Adipocyte (in vitro differentiated cells): ENCODE data around the gene C5.

Experiments
- DNase-seq: peaks from one replicate; pipeline ENCODE4 v3.0.0-alpha.2; 2015; ENCODE audit warnings: low read depth
- H3K27me3 ChIP-seq: replicated peaks from 2 replicates; pipeline ENCODE4 v1.7.0; 2013; ENCODE audit warnings: mild to moderate bottlenecking, low read length, moderate library complexity; ENCODE audit not compliant: control insufficient read depth, insufficient read depth
- H3K36me3 ChIP-seq: 2 replicates; pipeline ENCODE4 v1.7.0; 2013; ENCODE audit warnings: low read length, mild to moderate bottlenecking, moderate library complexity; ENCODE audit not compliant: control insufficient read depth, insufficient read depth, severe bottlenecking
- H3K4me1 ChIP-seq: 2 replicates; pipeline ENCODE4 v1.7.0; 2013; ENCODE audit warnings: mild to moderate bottlenecking, low read length, moderate library complexity; ENCODE audit not compliant: control insufficient read depth, insufficient read depth
- H3K4me3 ChIP-seq: 2 replicates; pipeline ENCODE4 v1.7.0; 2013; ENCODE audit warnings: mild to moderate bottlenecking, low read length, moderate library complexity
- H3K9ac ChIP-seq: 2 replicates; pipeline ENCODE4 v1.7.0; 2013; ENCODE audit warnings: mild to moderate bottlenecking, low read length, moderate library complexity
- H3K9me3 ChIP-seq: 2 replicates; pipeline ENCODE4 v1.7.0; 2013; ENCODE audit warnings: mild to moderate bottlenecking, low read length, moderate library complexity; ENCODE audit not compliant: control insufficient read depth

The C5 gene

DNA sequence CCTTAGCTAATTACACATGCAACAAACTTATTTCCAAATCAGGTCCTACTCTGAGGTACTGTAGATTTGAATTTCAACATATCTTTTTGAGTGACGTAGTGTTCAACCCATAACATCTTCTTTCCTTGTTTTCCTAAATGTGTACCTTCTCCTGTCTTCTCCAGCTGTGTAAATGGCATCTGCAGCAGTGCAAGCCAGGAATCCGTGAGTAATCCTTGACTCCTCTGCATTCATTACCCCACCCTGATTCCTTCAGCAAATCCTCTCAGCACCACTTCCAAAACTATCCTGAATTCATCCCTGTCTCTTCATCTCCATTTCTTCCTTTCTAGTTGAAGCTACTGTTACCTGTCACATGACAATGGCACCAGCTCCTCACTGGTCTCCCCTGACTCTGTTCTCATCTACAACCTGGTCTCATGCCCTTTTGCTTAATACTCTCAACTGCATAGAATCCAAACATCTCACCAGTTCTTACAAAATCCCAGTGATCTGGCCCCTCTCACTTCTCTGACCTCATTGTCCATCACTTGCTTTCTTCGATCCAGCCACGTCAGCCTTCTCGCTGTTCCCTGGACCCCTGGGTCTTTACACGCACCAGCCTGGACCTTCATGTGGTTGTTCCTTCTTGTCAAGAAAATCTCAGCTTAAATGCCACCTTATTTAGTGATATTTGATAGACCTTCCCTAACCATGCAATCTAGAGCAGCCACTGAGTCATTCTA, 108.9 kb downstream of the C5 start:
- Histone ChIP-seq H3K27me3 (no peaks in the 10 kb centered on the region), H3K4me1 (peaks cover 57% of the 10 kb centered on the region)

DNA sequence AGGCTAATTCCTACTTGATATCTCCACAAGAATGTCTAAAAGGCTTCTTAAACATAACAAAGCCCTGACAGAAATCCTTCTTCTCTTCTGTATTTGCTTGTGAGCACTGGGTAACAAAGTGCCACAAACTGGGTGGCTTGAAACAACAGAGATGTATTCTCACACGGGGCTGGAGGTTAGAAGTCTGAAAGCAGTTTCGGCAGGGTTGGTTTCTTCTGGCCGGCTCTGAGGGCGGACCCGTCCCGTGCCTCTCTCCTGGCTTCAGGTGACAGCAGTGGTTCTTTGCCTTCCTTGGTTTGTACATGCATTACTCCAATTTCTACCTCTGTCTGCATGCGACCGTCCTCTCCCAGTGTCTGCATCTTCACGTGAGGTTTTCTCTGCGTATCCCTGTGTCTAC, 109.5 kb downstream of the C5 start:
- Histone ChIP-seq H3K9ac (no peak overlapping the region), H3K36me3 (no peaks in the 10 kb centered on the region), H3K9me3 (no peaks in the 10 kb centered on the region), H3K27me3 (no peaks in the 10 kb centered on the region), H3K4me3 (no peak overlapping the region), H3K4me1 (peaks cover 57% of the 10 kb centered on the region)
- DNase-seq: no peak

More for the DNA sequence above, 108.9 kb downstream of the C5 start:
- Histone ChIP-seq H3K36me3 (no peaks in the 10 kb centered on the region), H3K9ac (peak overlapping the region; percentile 11), H3K9me3 (no peaks in the 10 kb centered on the region), H3K4me3 (peak overlapping the region; percentile 25)
- DNase-seq: peak; percentile 62

DNA sequence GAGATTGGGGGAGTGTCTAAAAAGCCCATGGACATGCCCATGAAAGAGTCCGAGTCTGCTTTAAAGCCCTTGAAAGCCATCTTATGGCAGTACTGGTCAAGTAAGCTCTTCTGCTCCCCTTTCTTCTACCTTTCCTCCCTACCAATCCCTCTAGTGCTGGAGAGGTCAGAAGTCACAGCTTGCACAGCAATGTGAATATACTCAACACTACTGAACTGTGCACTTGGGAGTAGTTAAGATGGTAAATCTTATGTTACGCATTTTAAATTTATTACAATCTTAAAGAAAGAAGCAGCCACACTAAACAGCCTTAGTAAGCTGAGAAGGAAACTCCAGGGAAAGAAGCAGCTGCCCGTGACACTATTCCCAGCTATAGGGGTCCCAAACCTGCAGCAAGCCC, 111.2 kb downstream of the C5 start:
- H3K4me3 ChIP-seq: no peak overlapping the region
- no peaks in the 10 kb centered on the region for H3K36me3 ChIP-seq
- DNase-seq: no peak
- no peaks in the 10 kb centered on the region for H3K9me3 ChIP-seq
- H3K4me1 ChIP-seq: peaks cover 74% of the 10 kb centered on the region
- no peaks in the 10 kb centered on the region for H3K27me3 ChIP-seq
- no peak overlapping the region for H3K9ac ChIP-seq

DNA sequence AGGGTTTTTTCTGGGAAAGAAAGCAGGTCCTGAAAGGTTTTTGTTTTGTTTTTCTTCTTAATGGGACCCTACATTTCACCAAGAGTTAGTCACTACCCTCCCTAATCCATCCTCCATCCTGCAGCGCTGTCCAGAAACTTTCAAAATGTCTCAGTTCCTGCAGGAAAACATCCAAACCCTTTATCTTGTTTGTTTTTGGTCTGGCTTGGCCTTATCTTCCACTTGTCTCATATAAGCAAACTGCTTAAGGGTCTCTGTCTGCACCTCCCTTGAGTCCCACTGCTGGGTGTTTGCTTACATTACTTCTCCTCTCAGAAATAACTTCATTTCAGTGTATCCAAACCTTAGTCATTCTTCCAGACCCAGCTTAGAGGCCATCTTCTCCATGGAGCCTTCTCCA, 112.5 kb downstream of the C5 start:
- Histone ChIP-seq H3K9ac (peak overlapping the region; percentile 85), H3K27me3 (no peaks in the 10 kb centered on the region), H3K9me3 (no peaks in the 10 kb centered on the region), H3K4me3 (peak overlapping the region; percentile 32), H3K36me3 (no peaks in the 10 kb centered on the region), H3K4me1 (peaks cover 69% of the 10 kb centered on the region)
- peak; percentile 58 for DNase-seq

DNA sequence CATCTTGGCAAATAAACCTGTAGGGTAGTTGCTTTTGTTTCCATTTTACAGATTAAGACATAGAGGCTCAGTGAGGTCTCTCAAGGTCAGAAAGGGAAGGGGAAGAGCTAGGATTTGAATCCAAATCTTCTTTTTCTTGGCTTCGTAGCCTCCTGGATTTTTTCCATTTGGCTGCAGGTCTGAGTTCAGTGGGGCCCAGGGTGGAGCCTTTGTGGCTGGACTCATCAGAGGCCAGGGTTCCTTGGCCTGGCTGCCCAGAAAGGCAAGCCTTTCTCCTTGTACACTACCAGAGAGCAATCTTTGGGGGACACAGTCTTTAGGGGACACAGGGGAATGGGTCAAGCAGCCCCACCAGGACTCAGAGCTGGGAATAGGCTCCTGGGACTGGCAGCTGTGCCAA, 112.9 kb downstream of the C5 start:
- H3K9me3 ChIP-seq: no peaks in the 10 kb centered on the region
- H3K36me3 ChIP-seq: no peaks in the 10 kb centered on the region
- peak overlapping the region; percentile 32 for H3K4me3 ChIP-seq
- peak overlapping the region; percentile 85 for H3K9ac ChIP-seq
- peaks cover 66% of the 10 kb centered on the region for H3K4me1 ChIP-seq
- no peak for DNase-seq
- no peaks in the 10 kb centered on the region for H3K27me3 ChIP-seq

DNA sequence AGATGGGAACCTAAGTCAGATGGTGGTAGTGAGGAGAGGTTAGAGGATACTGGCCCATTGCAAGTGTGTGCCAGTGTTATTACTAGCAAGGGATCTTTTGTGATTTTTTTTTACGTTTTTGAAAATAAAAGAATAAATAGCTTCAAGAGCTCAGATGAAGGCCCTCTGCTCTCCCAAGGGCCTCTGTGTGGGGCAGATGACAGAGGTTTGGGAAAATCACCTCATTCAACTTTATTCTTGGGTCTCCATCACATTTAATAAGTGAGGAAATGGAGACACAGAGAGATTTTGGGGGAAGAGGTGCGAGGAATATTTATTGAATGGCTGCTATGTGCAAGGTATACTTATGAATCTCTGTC, 113.3 kb downstream of the C5 start:
- peaks cover 66% of the 10 kb centered on the region for H3K4me1 ChIP-seq
- H3K4me3 ChIP-seq: no peak overlapping the region
- no peaks in the 10 kb centered on the region for H3K27me3 ChIP-seq
- no peaks in the 10 kb centered on the region for H3K36me3 ChIP-seq
- no peaks in the 10 kb centered on the region for H3K9me3 ChIP-seq
- DNase-seq: no peak
- H3K9ac ChIP-seq: peak overlapping the region; percentile 85

DNA sequence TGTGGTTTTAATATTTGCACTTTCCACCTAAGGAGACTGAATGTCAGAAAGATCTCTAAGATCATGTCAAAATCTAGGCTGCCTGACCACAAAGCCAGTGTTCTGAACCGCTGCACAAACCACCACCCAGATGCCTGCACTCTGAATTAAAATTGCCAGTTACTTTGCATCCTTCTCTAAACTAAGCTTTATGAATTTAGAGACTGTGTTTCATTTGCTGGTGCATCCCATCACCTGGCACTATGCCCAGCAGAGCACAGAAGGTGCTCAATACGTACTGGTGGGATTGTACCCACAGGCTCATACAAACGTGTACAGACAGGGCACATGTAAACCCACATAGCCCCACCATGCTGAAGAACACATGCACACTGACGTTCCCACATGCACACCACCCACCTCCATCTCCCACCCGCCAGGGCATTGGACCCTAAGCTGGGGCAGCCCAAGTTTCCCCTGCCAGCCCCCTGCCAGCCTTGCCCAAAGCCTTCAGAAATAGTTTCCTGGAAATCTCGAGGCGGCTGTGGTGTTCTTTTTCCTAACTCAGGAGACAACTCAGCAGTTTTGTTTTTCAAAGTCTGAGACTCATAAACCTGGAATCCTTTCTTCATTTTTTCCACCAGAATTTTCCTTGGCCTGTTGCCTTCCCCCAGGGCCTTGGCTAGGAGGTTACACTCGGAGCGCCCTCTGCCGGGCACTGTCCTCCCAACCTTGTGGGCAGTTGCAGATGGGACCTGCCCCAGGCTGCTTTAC, 113.9 kb downstream of the C5 start:
- Histone ChIP-seq H3K9ac (peak overlapping the region; percentile 85), H3K27me3 (no peaks in the 10 kb centered on the region), H3K36me3 (no peaks in the 10 kb centered on the region), H3K4me3 (peak overlapping the region; percentile 65), H3K9me3 (no peaks in the 10 kb centered on the region), H3K4me1 (peaks cover 66% of the 10 kb centered on the region)
- peak; percentile 99 for DNase-seq

DNA sequence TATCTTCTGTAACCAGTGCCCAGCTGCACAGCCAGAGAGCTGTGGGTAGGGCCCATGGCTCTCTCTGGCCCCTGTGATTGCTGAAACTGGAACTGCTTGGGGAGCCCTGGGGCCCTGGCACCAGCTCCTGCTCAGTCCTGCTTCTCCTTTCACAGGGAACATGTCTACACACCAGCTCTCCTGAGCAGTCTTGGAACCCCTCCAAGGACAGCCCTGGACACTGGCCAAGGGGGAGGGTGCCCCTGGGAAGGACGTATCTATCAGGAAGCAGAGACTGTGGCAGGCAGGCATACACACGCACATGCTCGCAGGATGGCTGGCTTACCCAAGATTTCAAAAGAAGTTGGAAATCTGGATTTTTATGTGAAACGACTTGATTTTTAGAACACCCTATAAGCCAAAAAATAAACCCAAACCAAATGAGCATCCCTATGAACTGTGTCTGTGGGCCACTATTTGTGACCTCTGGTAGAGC, 114.7 kb downstream of the C5 start:
- Histone ChIP-seq H3K4me1 (peaks cover 62% of the 10 kb centered on the region), H3K4me3 (peak overlapping the region; percentile 65), H3K9me3 (no peaks in the 10 kb centered on the region), H3K27me3 (no peaks in the 10 kb centered on the region), H3K9ac (peak overlapping the region; percentile 85), H3K36me3 (no peaks in the 10 kb centered on the region)
- peak; percentile 96 for DNase-seq

DNA sequence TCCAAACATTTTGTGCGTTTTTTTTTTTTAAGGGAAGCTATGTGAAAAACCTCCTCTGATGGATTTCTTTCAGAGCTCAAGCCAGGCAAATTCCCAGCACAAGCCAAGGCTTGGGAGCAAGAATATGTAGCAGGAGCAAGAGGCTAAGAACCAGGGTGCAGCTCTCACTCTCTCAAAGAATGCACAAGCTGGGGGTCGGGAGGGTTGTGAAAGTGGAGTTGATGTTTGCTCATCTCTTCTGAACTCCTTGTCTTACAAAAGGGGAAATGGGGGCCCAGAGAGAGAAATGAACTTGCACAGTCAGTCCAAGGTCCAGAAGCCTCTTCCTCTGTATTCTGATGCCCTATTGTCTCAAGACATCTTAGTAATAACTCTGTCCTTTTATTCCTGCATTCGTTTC, 115.8 kb downstream of the C5 start:
- Histone ChIP-seq H3K9ac (peak overlapping the region; percentile 13), H3K4me3 (no peak overlapping the region), H3K36me3 (no peaks in the 10 kb centered on the region), H3K27me3 (no peaks in the 10 kb centered on the region), H3K4me1 (peaks cover 65% of the 10 kb centered on the region), H3K9me3 (no peaks in the 10 kb centered on the region)
- no peak for DNase-seq

DNA sequence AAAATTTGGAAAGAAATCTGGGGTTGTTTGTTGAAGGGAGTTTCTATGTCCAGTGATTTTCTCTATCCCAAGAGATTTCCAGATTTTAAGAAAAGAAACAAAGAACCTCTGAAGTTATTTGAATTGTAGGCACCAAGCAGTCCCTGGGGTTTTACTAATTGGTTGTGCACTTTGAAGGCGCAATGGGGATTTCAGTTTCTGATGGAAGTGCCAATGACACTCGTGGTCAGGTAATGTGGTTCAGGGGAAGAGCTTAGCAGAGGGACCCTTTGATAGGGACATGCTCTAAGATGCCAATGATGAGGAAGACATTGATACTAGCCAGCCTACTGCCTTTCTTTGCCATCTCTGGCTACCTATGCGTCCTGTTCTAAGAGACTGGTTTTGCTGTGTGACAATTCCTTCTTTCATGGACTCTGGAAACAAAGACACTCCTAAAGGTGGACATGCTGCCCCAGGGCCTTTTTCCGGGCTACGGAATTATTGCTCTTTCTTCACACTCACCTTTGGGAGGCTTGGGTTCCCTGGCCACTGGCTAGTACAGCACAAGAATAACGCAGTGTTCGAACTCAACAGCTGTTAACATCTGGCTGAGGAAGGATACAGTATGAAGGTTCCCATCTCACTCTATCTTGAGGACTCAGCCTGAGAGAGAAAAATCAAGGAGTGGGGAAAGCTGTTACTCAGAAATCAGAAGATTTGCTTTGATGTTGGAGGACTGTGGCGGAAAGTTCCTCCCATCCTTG, 116.6 kb downstream of the C5 start:
- Histone ChIP-seq H3K4me1 (peaks cover 68% of the 10 kb centered on the region), H3K4me3 (no peak overlapping the region), H3K36me3 (no peaks in the 10 kb centered on the region), H3K9me3 (no peaks in the 10 kb centered on the region), H3K27me3 (no peaks in the 10 kb centered on the region), H3K9ac (peak overlapping the region; percentile 13)
- no peak for DNase-seq
